HCT116 (cell line): ENCODE data around the gene FAF2. TPM values are rescaled to one million over a fixed set of nuclear protein-coding genes. Genes with fewer than 3 reads are reported as not detected.

ENCODE experiments used
- ATAC-seq: fragments of 200-7000 bp; cut with Tn5 transposase; 2 replicates; pipeline ENCODE4 v1.9.1; 2020; ENCODE audit warnings: mild to moderate bottlenecking, moderate library complexity
- BruUV-seq: library from RNA; stranded (reverse); fragments of 400-500 nt; replicated peaks from 2 replicates; lab custom pipeline; 2021; lab: Mats Ljungman, UMichigan
- CTCF ChIA-PET: fragments of 300-600 bp; sonication (Branson Sonifier 250); formaldehyde crosslinking; loops from one replicate; lab custom pipeline; 2021; ENCODE audit warnings: antibody characterized with exemption; lab: Charles Lee
- POLR2A ChIA-PET: fragments of 300-600, 350-600 bp; sonication (Branson Sonifier 250); formaldehyde crosslinking; loops from one replicate; lab custom pipeline; 2021; ENCODE audit warnings: antibody characterized with exemption; lab: Charles Lee
- RAD21 ChIA-PET, 2 experiments: fragments of 300-600 bp; sonication (Branson Sonifier 250); formaldehyde crosslinking; loops; one replicate each; lab custom pipeline; 2023; ENCODE audit warnings: low total read pairs in 2 of 2; ENCODE audit not compliant: uncharacterized antibody in 2 of 2, unreplicated experiment in 2 of 2, low non-redundant PET in 1 of 2; lab: Charles Lee
- DNase-seq: peaks from one replicate; pipeline ENCODE4 v3.0.0-alpha.2; 2010; ENCODE audit warnings: low read depth, low spot score
- H2AFZ ChIP-seq: fragments of 200-600 bp; shearing (Covaris generic), sonication (generic); 2 replicates; pipeline ENCODE4 v1.6.1; 2017; ENCODE audit warnings: low read depth, mixed run types, mixed read lengths, antibody characterized with exemption, low read length; ENCODE audit not compliant: poor library complexity, severe bottlenecking
- H3K27ac ChIP-seq: 2 replicates; pipeline ENCODE4 v1.5.1; 2012; ENCODE audit warnings: low read depth, low read length
- H3K27me3 ChIP-seq: fragments of 200-600 bp; sonication (generic); 2 replicates; pipeline ENCODE4 v1.6.1; 2016; ENCODE audit warnings: mixed run types, low read length, mixed read lengths; ENCODE audit not compliant: insufficient read depth
- H3K36me3 ChIP-seq, 2 experiments: fragments of 200-500 bp in 1 of 2; fragments of 200-600 bp in 1 of 2; sonication (Bioruptor generic) in 1 of 2; sonication (generic) in 1 of 2; 2 replicates each; pipeline versions ENCODE4 v1.5.1 to v1.6.1; 2014 to 2016; ENCODE audit warnings: low read length in 2 of 2, inconsistent platforms in 1 of 2, mixed read lengths in 1 of 2, mixed run types in 1 of 2; ENCODE audit not compliant: insufficient read depth in 2 of 2, control insufficient read depth in 1 of 2
- H3K4me1 ChIP-seq, 2 experiments: fragments of 200-600 bp in 1 of 2; sonication (generic) in 1 of 2; 2 replicates each; pipeline versions ENCODE4 v1.5.1 to v1.6.1; 2012 to 2017; ENCODE audit warnings: low read length in 2 of 2, inconsistent platforms in 1 of 2, mild to moderate bottlenecking in 1 of 2, mixed read lengths in 1 of 2, mixed run types in 1 of 2, moderate library complexity in 1 of 2; ENCODE audit not compliant: insufficient read depth in 2 of 2, control insufficient read depth in 1 of 2
- H3K4me2 ChIP-seq: fragments of 200-600 bp; sonication (generic); 2 replicates; pipeline ENCODE4 v1.6.1; 2017; ENCODE audit warnings: mixed run types, low read length, mixed read lengths
- H3K4me3 ChIP-seq, 2 experiments: fragments of 200-600 bp in 1 of 2; sonication (generic) in 1 of 2; replicated peaks in 1 of 2; 2 replicates each; pipeline ENCODE4 v1.5.1; 2011 to 2016; ENCODE audit warnings: low read length in 2 of 2, control low read depth in 1 of 2, low read depth in 1 of 2, mild to moderate bottlenecking in 1 of 2, mixed read lengths in 1 of 2, mixed run types in 1 of 2
- H3K79me2 ChIP-seq: fragments of 200-600 bp; sonication (generic); 2 replicates; pipeline ENCODE4 v1.6.1; 2017; ENCODE audit warnings: mild to moderate bottlenecking, mixed run types, low read length, moderate library complexity, mixed read lengths; ENCODE audit not compliant: insufficient read depth
- H3K9ac ChIP-seq: fragments of 200-600 bp; sonication (generic); 2 replicates; pipeline ENCODE4 v1.6.1; 2016; ENCODE audit warnings: low read length, mixed read lengths
- H3K9me2 ChIP-seq: fragments of 200-600 bp; sonication (generic), shearing (Covaris generic); 2 replicates; pipeline ENCODE4 v1.6.1; 2017; ENCODE audit warnings: mixed run types, mild to moderate bottlenecking, moderate library complexity; ENCODE audit not compliant: insufficient read depth
- H3K9me3 ChIP-seq, 2 experiments: fragments of 200-500 bp in 1 of 2; fragments of 200-600 bp in 1 of 2; sonication (Bioruptor generic) in 1 of 2; sonication (generic) in 1 of 2; 2 replicates each; pipeline ENCODE4 v1.6.1; 2014 to 2017; ENCODE audit warnings: low read length in 2 of 2, mixed read lengths in 2 of 2, inconsistent platforms in 1 of 2, low read depth in 1 of 2, mild to moderate bottlenecking in 1 of 2, mixed run types in 1 of 2, moderate library complexity in 1 of 2; ENCODE audit not compliant: control insufficient read depth in 1 of 2, insufficient read depth in 1 of 2
- H4K20me1 ChIP-seq: fragments of 200-600 bp; sonication (generic), shearing (Covaris generic); 2 replicates; pipeline ENCODE4 v1.6.1; 2017; ENCODE audit warnings: mixed run types, mild to moderate bottlenecking, moderate library complexity; ENCODE audit not compliant: insufficient read depth
- EGR1 ChIP-seq: IDR thresholded peaks from 2 replicates; pipeline ENCODE4 v1.6.1; 2012; ENCODE audit warnings: low read depth
- ELF1 ChIP-seq: IDR thresholded peaks from 2 replicates; pipeline ENCODE4 v1.6.1; 2012; ENCODE audit warnings: low read depth, borderline replicate concordance
- FOSL1 ChIP-seq: IDR thresholded peaks from 2 replicates; pipeline ENCODE4 v1.6.1; 2012; ENCODE audit warnings: low read depth
- REST ChIP-seq: IDR thresholded peaks from 2 replicates; pipeline ENCODE4 v1.6.1; 2012; ENCODE audit warnings: low read depth
- TCF7L2 ChIP-seq: IDR thresholded peaks from 2 replicates; pipeline ENCODE4 v1.7.0; 2011; ENCODE audit warnings: borderline replicate concordance, inconsistent platforms; ENCODE audit not compliant: insufficient read depth, insufficient read length; ENCODE audit errors: extremely low read depth
- intact Hi-C: fragments of 100-400 bp; cut with micrococcal nuclease; formaldehyde crosslinking; loops from 2 replicates; pipeline ENCODE4 v1.10.0; 2022
- total RNA-seq: library from RNA; stranded (reverse); gene quantifications from one replicate; pipeline ENCODE4 v1.2.1, GENCODE V29; 2021; ENCODE audit not compliant: unreplicated experiment

Gene FAF2
- total RNA-seq, 1 experiment from 2014 or later = 51.9 TPM

- BruUV-seq = TSS peak; percentile 24
- H3K4me1 ChIP-seq = no peaks in the 10 kb centered on the region
- intact Hi-C loops = no loop called here
- TF ChIP-seq ELF1 (no peak), REST (no peak), EGR1 (no peak), TCF7L2 (no peak), FOSL1 (no peak)
- peaks cover 3 to 30% of the 10 kb centered on the region in 2 experiments; a peak in 2 of 4 replicates for H3K36me3 ChIP-seq
- H3K9me2 ChIP-seq = no peaks in the 10 kb centered on the region
- no peak overlapping the region for H3K4me2 ChIP-seq
- no peaks in the 10 kb centered on the region for H3K27me3 ChIP-seq
- no peaks in the 10 kb centered on the region for H3K9me3 ChIP-seq
- H2AFZ ChIP-seq = no peak overlapping the region
- ChIA-PET RAD21 (no interaction called here), POLR2A (no interaction called here), CTCF (no interaction called here)
- DNase-seq (no peak), ATAC-seq (no peak)
- H3K79me2 ChIP-seq = 0 out of 2 replicates have a peak, but pooled peaks cover 3% of the 10 kb centered on the region
- no peak overlapping the region for H3K9ac ChIP-seq
- no peak overlapping the region for H3K27ac ChIP-seq
- no peak overlapping the region for H3K4me3 ChIP-seq
- H4K20me1 ChIP-seq = no peaks in the 10 kb centered on the region
These were observed 79.3 kb downstream of the FAF2 start for GRCh38 chr5:176527246-176528222.
